Left renal pelvis (tissue), 4 donors: Measurements from ENCODE around the gene PLD1. TPM values are rescaled to one million over a fixed set of nuclear protein-coding genes. Genes with fewer than 3 reads are reported as not detected.
"Not testable (repeated sequence)": the region's sequence is repeated elsewhere in the genome, so short reads cannot be mapped to it uniquely, and the experiment has no call there.

Experiments
- DNase-seq, 4 donors: peaks; one replicate each; pipeline ENCODE4 v3.0.0-alpha.2; 2013; ENCODE audit warnings: low read depth in 4 of 4, low spot score in 3 of 4
- polyA plus RNA-seq, 4 donors: library from polyadenylated mRNA; unstranded; fragments of 120-200 nt; gene quantifications; one replicate each; pipeline ENCODE4 v1.2.1, GENCODE V29; 2013; ENCODE audit not compliant: insufficient read length in 4 of 4

The PLD1 gene
- polyA plus RNA-seq, 4 donors = 9.4 to 13.7 (median 12.8) TPM

GRCh38 chr3:171821044-171821443 lies 10.8 kb upstream of the PLD1 start:
- DNase-seq = no peak

GRCh38 chr3:171817074-171817800 lies 7.0 kb upstream of the PLD1 start:
- no peak for DNase-seq

GRCh38 chr3:171815973-171816595 lies 5.8 kb upstream of the PLD1 start:
- no peak for DNase-seq

- not testable (repeated sequence) for DNase-seq
Measured at GRCh38 chr3:171814662-171815061, 4.4 kb upstream of the PLD1 start.

DNA sequence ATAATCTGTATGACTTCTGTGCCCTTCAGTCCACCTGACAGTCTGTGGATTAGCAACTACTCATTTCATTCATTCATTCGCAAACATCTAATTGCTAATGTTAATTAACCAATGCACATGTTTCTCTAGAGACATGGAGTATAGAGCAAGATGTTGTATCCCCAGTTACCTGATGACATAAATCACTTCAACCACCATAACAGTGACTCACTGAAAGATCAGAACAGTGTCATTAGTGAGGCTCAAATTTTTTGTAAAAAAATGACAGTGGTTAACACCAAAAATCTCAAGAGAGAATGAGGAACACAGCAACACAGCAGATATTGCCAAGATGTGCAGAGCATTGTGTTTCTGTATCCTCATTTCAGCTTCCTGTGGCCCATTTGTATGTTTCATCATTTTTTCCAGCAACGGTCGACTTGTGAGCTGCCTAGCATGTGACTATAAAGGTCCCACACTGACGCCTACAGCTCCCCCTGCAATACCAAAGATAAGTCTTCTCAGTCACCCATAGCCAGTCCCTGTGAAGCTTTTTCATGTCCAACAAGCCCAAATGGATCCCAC lies 3.7 kb upstream of the PLD1 start:
- DNase-seq = no peak

- no peak for DNase-seq
Measured at GRCh38 chr3:171813278-171813896, 3.1 kb upstream of the PLD1 start.

DNA sequence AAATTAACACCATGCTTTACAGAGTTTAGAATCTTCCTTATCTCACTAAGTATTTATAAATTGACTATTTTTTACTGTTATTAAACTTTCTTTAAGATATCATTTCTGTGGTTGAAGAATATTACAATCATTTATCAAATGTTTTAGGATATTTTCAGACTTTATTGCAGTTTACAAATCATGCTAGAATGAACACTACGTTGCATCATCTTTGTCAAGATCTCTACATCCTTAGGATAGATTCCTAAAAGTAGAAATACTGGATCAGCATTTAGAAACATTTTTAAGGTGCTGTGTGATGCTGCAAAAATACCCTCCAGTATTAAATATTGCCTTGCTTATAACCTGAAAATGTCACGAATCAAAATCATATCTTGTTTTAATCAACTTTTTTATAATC lies 2.5 kb upstream of the PLD1 start:
- DNase-seq = no peak

GRCh38 chr3:171811913-171812335 lies 1.6 kb upstream of the PLD1 start:
- no peak for DNase-seq

- no peak for DNase-seq
Measured at GRCh38 chr3:171811295-171811912, 1.1 kb upstream of the PLD1 start.

- DNase-seq = no peak
Measured at GRCh38 chr3:171810629-171811294, 479 bp upstream of the PLD1 start.

GRCh38 chr3:171809611-171809860 lies 747 bp downstream of the PLD1 start:
- DNase-seq = no peak

DNA sequence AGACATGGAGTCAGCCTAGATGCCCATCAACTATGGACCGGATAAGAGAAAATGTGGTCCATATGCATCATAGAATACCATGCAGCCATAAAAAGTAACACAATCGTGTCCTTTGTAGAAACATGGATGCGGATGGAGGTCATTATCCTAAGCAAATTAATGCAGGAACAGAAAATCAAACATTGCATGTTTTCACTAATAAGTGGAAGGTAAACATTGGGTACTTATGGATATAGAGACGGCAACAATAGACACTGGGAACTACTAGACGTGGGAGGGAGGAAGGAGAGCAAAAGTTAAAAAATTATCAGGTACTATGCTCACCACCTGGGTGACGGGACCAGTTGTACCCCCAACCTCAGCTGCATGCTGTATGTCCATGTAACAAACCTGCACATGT lies 2.5 kb downstream of the PLD1 start:
- DNase-seq = no peak

DNA sequence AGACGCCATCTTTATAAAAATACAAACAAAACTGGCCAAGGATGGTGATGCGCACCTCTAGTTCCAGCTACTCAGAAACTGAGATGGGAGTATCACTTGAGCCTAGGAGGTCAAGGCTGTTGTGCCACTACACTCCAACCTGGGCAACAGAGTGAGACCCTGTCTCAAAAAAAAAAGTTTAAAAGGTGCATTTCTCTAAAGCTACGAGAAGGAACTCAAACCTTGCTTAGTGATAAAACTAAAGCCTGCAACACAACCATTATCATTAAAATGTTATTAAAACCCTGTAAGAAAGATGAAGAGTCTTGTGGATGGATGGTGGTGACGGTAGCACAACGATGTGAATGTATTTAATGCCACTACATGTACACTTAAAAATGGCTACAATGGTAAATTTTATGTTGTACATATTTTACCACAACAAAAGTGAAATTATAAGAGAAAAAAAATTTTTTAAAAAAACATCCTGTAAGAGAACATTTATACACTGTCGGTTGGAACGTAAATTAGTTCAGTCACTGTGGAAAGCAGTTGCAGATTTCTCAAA lies 3.1 kb downstream of the PLD1 start:
- no peak for DNase-seq

DNA sequence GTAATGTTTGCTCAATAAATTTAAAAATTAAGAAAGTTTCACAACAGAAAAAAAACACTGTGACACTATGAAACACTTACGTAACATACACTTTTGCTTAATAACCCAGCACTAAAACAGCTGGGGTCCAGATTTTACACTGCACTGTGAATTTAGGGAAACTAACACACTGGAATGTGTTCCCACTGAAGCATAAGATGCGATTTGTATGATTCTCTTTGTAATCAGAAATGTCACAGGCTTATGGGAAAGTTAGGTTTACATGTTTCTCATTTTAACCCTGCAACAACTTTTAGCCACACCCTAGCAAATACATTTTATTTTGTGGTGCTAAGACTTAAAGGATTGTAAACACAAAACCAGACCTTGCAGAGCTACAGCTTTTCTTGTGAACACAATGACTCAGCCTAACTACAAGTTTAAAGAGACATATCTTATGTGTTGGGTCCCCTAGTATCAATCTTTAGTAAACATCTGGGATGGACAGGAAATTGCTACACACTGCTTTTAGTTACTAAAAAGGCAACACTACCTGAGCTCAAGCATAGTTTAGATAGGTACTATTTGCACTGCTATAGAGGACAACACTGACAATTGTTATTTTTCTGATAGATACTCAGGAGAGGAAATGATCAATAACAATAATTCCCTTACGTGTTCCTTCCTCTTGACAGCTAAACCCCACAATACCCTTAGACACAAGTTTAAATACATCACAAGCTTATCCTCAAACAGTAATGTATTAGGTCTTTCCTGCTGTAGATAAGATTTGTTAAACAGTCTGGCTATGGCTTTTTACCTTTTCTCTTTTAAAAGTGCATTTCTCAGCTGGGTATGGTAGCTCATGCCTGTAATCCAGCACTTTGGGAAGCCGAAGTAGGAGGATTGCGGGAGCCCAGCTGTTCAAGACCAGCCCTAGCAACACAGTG lies 3.8 kb downstream of the PLD1 start:
- DNase-seq = no peak

GRCh38 chr3:171805687-171806086 lies 4.6 kb downstream of the PLD1 start:
- DNase-seq = no peak

DNA sequence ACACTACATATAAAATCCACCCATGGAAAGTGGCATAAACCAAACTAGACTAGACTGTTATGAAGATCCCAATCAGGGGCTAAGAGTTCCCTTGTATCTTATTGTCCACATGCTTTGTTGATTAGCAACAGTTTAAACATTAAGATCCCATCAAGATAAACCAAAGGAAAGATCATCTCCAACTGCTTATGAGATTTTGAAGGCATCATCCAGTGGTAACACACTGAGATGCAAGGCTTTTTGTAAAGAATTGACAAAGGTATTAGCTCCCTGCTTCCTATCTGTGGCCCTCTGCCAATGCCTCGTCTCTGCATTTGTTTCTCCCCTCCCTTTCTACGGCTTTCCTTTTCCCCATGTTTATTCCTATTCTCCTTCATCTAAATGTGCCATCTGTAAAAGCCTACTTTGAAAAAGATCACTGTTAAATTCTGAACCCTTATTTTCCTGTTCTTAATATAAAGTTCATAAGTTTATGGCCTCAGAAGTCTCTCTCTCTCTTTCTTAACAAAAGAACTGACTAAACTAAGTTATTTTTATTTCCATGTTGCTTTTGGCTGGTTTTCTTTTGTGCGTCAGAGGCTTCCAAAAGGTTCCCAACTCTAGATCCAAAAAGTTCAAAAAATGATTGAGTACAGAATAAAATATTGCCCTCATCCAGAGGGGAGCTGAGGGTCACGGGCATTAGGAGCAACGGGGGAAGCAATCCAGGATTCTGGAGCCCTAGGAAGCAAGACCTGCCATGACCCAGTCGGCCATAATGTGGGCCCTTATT lies 5.5 kb downstream of the PLD1 start:
- no peak for DNase-seq

- DNase-seq = no peak
Measured at GRCh38 chr3:171803044-171803443, 7.2 kb downstream of the PLD1 start.

GRCh38 chr3:171802590-171802956 lies 7.7 kb downstream of the PLD1 start:
- no peak for DNase-seq
